ENCODE measurements around the gene SLMAP.

GRCh38 chr3:57952208-57952631 lies 196.1 kb downstream of the SLMAP start:
- TF ChIP-seq GATA2 (IDR thresholded peaks at IDR 0.05; ENCODE audit: low read depth, low read length) (no peak), GATA3 (IDR thresholded peaks at IDR 0.05; ENCODE audit: low read depth, low read length) (no peak)

Measured in SH-SY5Y (cell line).